GM23338 (cell line): Measurements from ENCODE around the gene EPHA6. TPM values are rescaled to one million over a fixed set of nuclear protein-coding genes. Genes with fewer than 3 reads are reported as not detected.

Experiments
- ATAC-seq: fragments of 200-7000 bp; cut with Tn5 transposase; 3 replicates; pipeline ENCODE4 v1.9.1; 2020
- DNase-seq: peaks from one replicate; pipeline ENCODE4 v3.0.0-alpha.2; 2015; ENCODE audit warnings: low spot score
- H2AFZ ChIP-seq: fragments of 200-600 bp; sonication (generic); 2 replicates; pipeline ENCODE4 v1.8.0; 2016; ENCODE audit warnings: antibody characterized with exemption, mild to moderate bottlenecking, moderate library complexity
- H3F3A ChIP-seq: fragments of 200-600 bp; sonication (generic); replicated peaks from 2 replicates; pipeline ENCODE4 v1.8.0; 2017; ENCODE audit warnings: antibody characterized with exemption, mixed run types, low read depth
- H3K27ac ChIP-seq: fragments of 200-600 bp; sonication (generic); 2 replicates; pipeline ENCODE4 v1.6.1; 2016; ENCODE audit warnings: low read depth
- H3K27me3 ChIP-seq: fragments of 200-600 bp; sonication (generic); 2 replicates; pipeline ENCODE4 v1.8.0; 2016; ENCODE audit warnings: mild to moderate bottlenecking, mixed run types, moderate library complexity; ENCODE audit not compliant: insufficient read depth
- H3K36me3 ChIP-seq: fragments of 200-600 bp; sonication (generic); 2 replicates; pipeline ENCODE4 v1.8.0; 2016; ENCODE audit warnings: mild to moderate bottlenecking; ENCODE audit not compliant: insufficient read depth
- H3K4me1 ChIP-seq: fragments of 200-600 bp; sonication (generic); 2 replicates; pipeline ENCODE4 v1.8.0; 2016; ENCODE audit warnings: mild to moderate bottlenecking, moderate library complexity; ENCODE audit not compliant: insufficient read depth
- H3K4me2 ChIP-seq: fragments of 200-600 bp; sonication (generic); 2 replicates; pipeline ENCODE4 v1.7.1; 2017; ENCODE audit warnings: mixed run types
- H3K4me3 ChIP-seq: fragments of 200-600 bp; sonication (generic); 2 replicates; pipeline ENCODE4 v1.6.1; 2016; ENCODE audit warnings: mixed run types
- H3K79me2 ChIP-seq: fragments of 200-600 bp; sonication (generic); replicated peaks from 2 replicates; pipeline ENCODE4 v1.8.0; 2017; ENCODE audit warnings: mild to moderate bottlenecking; ENCODE audit not compliant: insufficient read depth
- H3K9me2 ChIP-seq: fragments of 200-600 bp; sonication (generic); 2 replicates; pipeline ENCODE4 v1.8.0; 2017; ENCODE audit not compliant: insufficient read depth
- H4K20me1 ChIP-seq: fragments of 200-600 bp; sonication (generic); replicated peaks from 2 replicates; pipeline ENCODE4 v1.8.0; 2017; ENCODE audit warnings: mild to moderate bottlenecking; ENCODE audit not compliant: insufficient read depth
- H3K27ac Mint-ChIP-seq: 2 replicates; pipeline ENCODE4 v1.8.0; 2020; ENCODE audit warnings: inconsistent platforms, mild to moderate bottlenecking, moderate library complexity, mixed read lengths
- H3K27me3 Mint-ChIP-seq: 3 replicates; pipeline ENCODE4 v1.8.0; 2022; ENCODE audit warnings: low read depth, mild to moderate bottlenecking, moderate library complexity, mixed read lengths, inconsistent platforms; ENCODE audit not compliant: insufficient read depth, poor library complexity
- H3K36me3 Mint-ChIP-seq: 3 replicates; pipeline ENCODE4 v1.8.0; 2021; ENCODE audit warnings: low read depth, mild to moderate bottlenecking, inconsistent platforms, moderate library complexity, mixed read lengths
- H3K4me1 Mint-ChIP-seq: 3 replicates; pipeline ENCODE4 v1.8.0; 2020; ENCODE audit warnings: mild to moderate bottlenecking, inconsistent platforms, mixed read lengths
- H3K4me3 Mint-ChIP-seq: 3 replicates; pipeline ENCODE4 v1.8.0; 2021; ENCODE audit warnings: moderate library complexity, mild to moderate bottlenecking, inconsistent platforms, mixed read lengths
- H3K9me3 Mint-ChIP-seq: 3 replicates; pipeline ENCODE4 v1.8.0; 2020; ENCODE audit warnings: moderate library complexity, mild to moderate bottlenecking, inconsistent platforms, mixed read lengths
- EZH2phosphoT487 ChIP-seq: fragments of 200-600 bp; sonication (generic); IDR thresholded peaks from one replicate; pipeline ENCODE4 v1.8.1; 2018; ENCODE audit warnings: antibody characterized with exemption; ENCODE audit not compliant: unreplicated experiment
- JUNB ChIP-seq: IDR thresholded peaks from one replicate; pipeline ENCODE4 v1.6.1; 2016; ENCODE audit warnings: antibody characterized with exemption; ENCODE audit not compliant: unreplicated experiment
- POLR2AphosphoS5 ChIP-seq: IDR thresholded peaks from 2 replicates; pipeline ENCODE4 v1.6.1; 2016; ENCODE audit warnings: antibody characterized with exemption, low read depth
- STAT1 ChIP-seq: IDR thresholded peaks from one replicate; pipeline ENCODE4 v1.6.1; 2016; ENCODE audit warnings: antibody characterized with exemption; ENCODE audit not compliant: unreplicated experiment
- ZNF114 ChIP-seq: fragments of 250-450 bp; sonication (Bioruptor Pico); IDR thresholded peaks from 2 replicates; pipeline ENCODE4 v1.5.0; 2020; ENCODE audit warnings: mild to moderate bottlenecking, moderate library complexity
- ZNF331 ChIP-seq: fragments of 250-450 bp; sonication (Bioruptor Pico); IDR thresholded peaks from 2 replicates; pipeline ENCODE4 v1.5.0; 2020; ENCODE audit warnings: low read depth, mild to moderate bottlenecking, moderate library complexity
- polyA plus RNA-seq: library from polyadenylated mRNA; unstranded; fragments of >200 nt; fragmentation: Nextera tagmentation; extraction: Ambion mirVana; gene quantifications from 2 replicates; pipeline ENCODE4 v1.2.1, GENCODE V29; 2016
- total RNA-seq: library from RNA; depleted of rRNA; stranded (reverse); fragments of >200 nt; shearing (Covaris generic); gene quantifications from 2 replicates; pipeline ENCODE4 v1.2.3, GENCODE V29; 2014
- TF ChIP-seq, protein P1 (sequence below): fragments of 250-450 bp; sonication (Bioruptor Pico); IDR thresholded peaks from 2 replicates; pipeline ENCODE4 v1.5.0; 2020; ENCODE audit warnings: mild to moderate bottlenecking, moderate library complexity
- TF ChIP-seq, protein P2 (sequence below), 2 experiments: fragments of 200-600 bp in 1 of 2; sonication (generic) in 1 of 2; conservative IDR thresholded peaks; 2 replicates each; pipeline versions ENCODE4 v1.5.1 to v1.6.1; 2016 to 2017; ENCODE audit warnings: antibody characterized with exemption in 2 of 2, low read depth in 2 of 2, mild to moderate bottlenecking in 2 of 2, moderate library complexity in 1 of 2

The EPHA6 gene
- total and polyA plus RNA-seq, 2 experiments from 2014 or later: 0.37 to 2.6 TPM

DNA sequence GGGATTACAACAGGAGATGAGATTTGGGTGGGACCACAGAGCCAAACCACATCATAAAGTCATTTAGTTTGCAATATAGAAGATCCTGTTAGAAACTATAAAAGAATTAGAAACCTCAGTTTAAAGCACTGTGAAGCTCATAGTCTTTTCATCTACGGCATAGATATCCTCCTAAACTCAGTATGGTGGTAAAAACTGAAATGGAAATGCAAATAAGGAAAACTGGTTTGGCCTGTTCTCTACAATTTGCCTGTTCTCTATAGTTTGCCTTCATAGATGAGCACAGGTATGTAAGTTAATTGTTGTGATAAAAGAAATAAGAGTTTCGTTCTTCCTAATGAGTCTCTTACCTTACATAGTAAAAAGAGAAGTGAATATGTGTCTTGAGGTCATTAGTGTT, 618.5 kb downstream of the EPHA6 start (continued):
- TF ChIP-seq, protein P1, sequence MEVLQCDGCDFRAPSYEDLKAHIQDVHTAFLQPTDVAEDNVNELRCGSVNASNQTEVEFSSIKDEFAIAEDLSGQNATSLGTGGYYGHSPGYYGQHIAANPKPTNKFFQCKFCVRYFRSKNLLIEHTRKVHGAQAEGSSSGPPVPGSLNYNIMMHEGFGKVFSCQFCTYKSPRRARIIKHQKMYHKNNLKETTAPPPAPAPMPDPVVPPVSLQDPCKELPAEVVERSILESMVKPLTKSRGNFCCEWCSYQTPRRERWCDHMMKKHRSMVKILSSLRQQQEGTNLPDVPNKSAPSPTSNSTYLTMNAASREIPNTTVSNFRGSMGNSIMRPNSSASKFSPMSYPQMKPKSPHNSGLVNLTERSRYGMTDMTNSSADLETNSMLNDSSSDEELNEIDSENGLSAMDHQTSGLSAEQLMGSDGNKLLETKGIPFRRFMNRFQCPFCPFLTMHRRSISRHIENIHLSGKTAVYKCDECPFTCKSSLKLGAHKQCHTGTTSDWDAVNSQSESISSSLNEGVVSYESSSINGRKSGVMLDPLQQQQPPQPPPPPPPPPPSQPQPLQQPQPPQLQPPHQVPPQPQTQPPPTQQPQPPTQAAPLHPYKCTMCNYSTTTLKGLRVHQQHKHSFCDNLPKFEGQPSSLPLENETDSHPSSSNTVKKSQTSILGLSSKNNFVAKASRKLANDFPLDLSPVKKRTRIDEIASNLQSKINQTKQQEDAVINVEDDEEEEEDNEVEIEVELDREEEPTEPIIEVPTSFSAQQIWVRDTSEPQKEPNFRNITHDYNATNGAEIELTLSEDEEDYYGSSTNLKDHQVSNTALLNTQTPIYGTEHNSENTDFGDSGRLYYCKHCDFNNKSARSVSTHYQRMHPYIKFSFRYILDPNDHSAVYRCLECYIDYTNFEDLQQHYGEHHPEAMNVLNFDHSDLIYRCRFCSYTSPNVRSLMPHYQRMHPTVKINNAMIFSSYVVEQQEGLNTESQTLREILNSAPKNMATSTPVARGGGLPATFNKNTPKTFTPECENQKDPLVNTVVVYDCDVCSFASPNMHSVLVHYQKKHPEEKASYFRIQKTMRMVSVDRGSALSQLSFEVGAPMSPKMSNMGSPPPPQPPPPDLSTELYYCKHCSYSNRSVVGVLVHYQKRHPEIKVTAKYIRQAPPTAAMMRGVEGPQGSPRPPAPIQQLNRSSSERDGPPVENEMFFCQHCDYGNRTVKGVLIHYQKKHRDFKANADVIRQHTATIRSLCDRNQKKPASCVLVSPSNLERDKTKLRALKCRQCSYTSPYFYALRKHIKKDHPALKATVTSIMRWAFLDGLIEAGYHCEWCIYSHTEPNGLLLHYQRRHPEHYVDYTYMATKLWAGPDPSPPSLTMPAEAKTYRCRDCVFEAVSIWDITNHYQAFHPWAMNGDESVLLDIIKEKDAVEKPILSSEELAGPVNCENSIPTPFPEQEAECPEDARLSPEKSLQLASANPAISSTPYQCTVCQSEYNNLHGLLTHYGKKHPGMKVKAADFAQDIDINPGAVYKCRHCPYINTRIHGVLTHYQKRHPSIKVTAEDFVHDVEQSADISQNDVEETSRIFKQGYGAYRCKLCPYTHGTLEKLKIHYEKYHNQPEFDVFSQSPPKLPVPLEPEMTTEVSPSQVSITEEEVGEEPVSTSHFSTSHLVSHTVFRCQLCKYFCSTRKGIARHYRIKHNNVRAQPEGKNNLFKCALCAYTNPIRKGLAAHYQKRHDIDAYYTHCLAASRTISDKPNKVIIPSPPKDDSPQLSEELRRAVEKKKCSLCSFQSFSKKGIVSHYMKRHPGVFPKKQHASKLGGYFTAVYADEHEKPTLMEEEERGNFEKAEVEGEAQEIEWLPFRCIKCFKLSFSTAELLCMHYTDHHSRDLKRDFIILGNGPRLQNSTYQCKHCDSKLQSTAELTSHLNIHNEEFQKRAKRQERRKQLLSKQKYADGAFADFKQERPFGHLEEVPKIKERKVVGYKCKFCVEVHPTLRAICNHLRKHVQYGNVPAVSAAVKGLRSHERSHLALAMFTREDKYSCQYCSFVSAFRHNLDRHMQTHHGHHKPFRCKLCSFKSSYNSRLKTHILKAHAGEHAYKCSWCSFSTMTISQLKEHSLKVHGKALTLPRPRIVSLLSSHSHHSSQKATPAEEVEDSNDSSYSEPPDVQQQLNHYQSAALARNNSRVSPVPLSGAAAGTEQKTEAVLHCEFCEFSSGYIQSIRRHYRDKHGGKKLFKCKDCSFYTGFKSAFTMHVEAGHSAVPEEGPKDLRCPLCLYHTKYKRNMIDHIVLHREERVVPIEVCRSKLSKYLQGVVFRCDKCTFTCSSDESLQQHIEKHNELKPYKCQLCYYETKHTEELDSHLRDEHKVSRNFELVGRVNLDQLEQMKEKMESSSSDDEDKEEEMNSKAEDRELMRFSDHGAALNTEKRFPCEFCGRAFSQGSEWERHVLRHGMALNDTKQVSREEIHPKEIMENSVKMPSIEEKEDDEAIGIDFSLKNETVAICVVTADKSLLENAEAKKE: no peak
- TF ChIP-seq, protein P2, sequence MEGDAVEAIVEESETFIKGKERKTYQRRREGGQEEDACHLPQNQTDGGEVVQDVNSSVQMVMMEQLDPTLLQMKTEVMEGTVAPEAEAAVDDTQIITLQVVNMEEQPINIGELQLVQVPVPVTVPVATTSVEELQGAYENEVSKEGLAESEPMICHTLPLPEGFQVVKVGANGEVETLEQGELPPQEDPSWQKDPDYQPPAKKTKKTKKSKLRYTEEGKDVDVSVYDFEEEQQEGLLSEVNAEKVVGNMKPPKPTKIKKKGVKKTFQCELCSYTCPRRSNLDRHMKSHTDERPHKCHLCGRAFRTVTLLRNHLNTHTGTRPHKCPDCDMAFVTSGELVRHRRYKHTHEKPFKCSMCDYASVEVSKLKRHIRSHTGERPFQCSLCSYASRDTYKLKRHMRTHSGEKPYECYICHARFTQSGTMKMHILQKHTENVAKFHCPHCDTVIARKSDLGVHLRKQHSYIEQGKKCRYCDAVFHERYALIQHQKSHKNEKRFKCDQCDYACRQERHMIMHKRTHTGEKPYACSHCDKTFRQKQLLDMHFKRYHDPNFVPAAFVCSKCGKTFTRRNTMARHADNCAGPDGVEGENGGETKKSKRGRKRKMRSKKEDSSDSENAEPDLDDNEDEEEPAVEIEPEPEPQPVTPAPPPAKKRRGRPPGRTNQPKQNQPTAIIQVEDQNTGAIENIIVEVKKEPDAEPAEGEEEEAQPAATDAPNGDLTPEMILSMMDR (conservative IDR thresholded peaks at IDR 0.05; ENCODE audit: low read depth in 2 of 2): no peak

DNA sequence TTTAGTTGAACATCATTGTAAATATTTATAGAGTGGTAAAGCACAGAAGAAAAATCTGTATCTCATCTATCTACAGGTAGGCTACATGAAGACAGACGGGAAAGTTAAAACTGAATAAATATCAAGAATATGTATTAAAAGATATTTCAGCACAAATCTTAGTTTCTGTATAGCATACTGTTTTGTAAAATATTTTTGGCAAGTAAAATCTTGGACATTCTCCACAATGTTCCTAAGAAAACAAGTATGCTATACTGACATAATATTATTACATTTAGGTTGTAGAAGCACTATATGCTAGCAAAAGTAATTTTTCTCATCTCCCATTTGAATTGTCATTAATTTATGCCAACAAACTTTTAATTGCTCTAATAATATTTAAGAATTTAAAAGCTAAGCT, 623.7 kb downstream of the EPHA6 start:
- H3K9me2 ChIP-seq: no peaks in the 10 kb centered on the region
- DNase-seq (no peak), ATAC-seq (no peak)
- Mint-ChIP-seq H3K4me3 (no peak overlapping the region), H3K9me3 (no peaks in the 10 kb centered on the region), H3K27ac (no peak overlapping the region), H3K36me3 (no peaks in the 10 kb centered on the region), H3K27me3 (no peaks in the 10 kb centered on the region), H3K4me1 (peaks cover 15% of the 10 kb centered on the region)
- no peak overlapping the region for H2AFZ ChIP-seq
- H3K4me1 ChIP-seq: peaks cover 3% of the 10 kb centered on the region; the same call in 1 of the 2 replicates
- H3K36me3 ChIP-seq: no peaks in the 10 kb centered on the region
- H3K27me3 ChIP-seq: no peaks in the 10 kb centered on the region
- no peaks in the 10 kb centered on the region for H4K20me1 ChIP-seq
- no peak overlapping the region for H3K4me3 ChIP-seq
- no peaks in the 10 kb centered on the region for H3K79me2 ChIP-seq
- H3F3A ChIP-seq: no peaks in the 10 kb centered on the region
- no peak overlapping the region for H3K27ac ChIP-seq
- no peak overlapping the region for H3K4me2 ChIP-seq
- TF ChIP-seq ZNF114 (CRISPR knock-in tag): no peak
- TF ChIP-seq, protein P1: no peak
- TF ChIP-seq JUNB: no peak
- no peak for TF ChIP-seq POLR2AphosphoS5
- TF ChIP-seq ZNF331 (CRISPR knock-in tag): no peak
- TF ChIP-seq STAT1: no peak
- no peak for TF ChIP-seq EZH2phosphoT487
